Left ventricle myocardium inferior (tissue), 1 donor: Measurements from ENCODE around the gene SGSH. TPM values are rescaled to one million over a fixed set of nuclear protein-coding genes. Genes with fewer than 3 reads are reported as not detected.

ENCODE experiments used
- DNase-seq: peaks from one replicate; pipeline ENCODE4 v3.0.0-alpha.2; 2020
- H3K27ac ChIP-seq: fragments of 200-600 bp; replicated peaks from 2 replicates; pipeline ENCODE4 v1.8.0; 2021
- H3K27me3 ChIP-seq: fragments of 200-600 bp; 2 replicates; pipeline ENCODE4 v1.8.0; 2021; ENCODE audit warnings: low read depth
- H3K36me3 ChIP-seq: fragments of 200-600 bp; 2 replicates; pipeline ENCODE4 v1.8.0; 2021
- H3K4me1 ChIP-seq: fragments of 200-600 bp; 2 replicates; pipeline ENCODE4 v1.8.0; 2021
- H3K4me3 ChIP-seq: fragments of 200-600 bp; 2 replicates; pipeline ENCODE4 v1.8.0; 2021; ENCODE audit warnings: mild to moderate bottlenecking, moderate library complexity
- H3K9me3 ChIP-seq: fragments of 200-600 bp; replicated peaks from 2 replicates; pipeline ENCODE4 v1.8.0; 2021
- intact Hi-C: fragments of 100-400 bp; cut with micrococcal nuclease; formaldehyde crosslinking; loops from one replicate; pipeline ENCODE4 v1.11.0; 2022
- total RNA-seq: library from RNA; stranded (reverse); fragmentation: NEBNext Ultra II Directional; extraction: Animal tissue kit (Norgen Biotek cat#: 25700); gene quantifications from one replicate; pipeline ENCODE4 v1.2.1, GENCODE V29; 2021
- TF ChIP-seq, protein P1 (sequence below): fragments of 200-600 bp; IDR thresholded peaks from 2 replicates; pipeline ENCODE4 v1.8.0; 2021; ENCODE audit warnings: antibody characterized with exemption, mild to moderate bottlenecking, borderline replicate concordance
- donor health status: DM: no; HTN: yes; CAD: no; lungs with severe emphysema.

Gene SGSH
- total RNA-seq, 1 donor from 2014 or later: 10.9 TPM

DNA sequence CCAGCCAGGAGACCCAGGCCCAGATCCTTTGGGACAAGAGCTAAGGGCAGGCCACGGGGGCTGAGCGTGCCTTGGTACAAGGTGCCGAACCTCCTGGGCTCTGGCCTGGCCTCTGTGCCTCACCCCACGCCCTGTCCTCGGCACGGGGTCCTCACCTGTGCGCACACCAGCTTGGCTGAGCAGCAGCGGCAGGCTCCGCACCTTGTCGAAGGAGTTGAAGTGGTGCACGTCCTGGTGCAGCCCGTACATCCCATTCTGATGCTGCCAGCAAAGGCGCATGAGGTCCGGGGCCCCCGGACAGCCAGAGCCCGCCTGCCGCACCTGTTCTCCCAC lies 5.3 kb downstream of the SGSH start:
- Histone ChIP-seq H3K36me3 (peaks cover 64% of the 10 kb centered on the region), H3K4me1 (peaks cover 8% of the 10 kb centered on the region), H3K27ac (no peak overlapping the region), H3K27me3 (no peaks in the 10 kb centered on the region), H3K4me3 (no peak overlapping the region), H3K9me3 (no peaks in the 10 kb centered on the region)
- no peak for DNase-seq
- TF ChIP-seq, protein P1, sequence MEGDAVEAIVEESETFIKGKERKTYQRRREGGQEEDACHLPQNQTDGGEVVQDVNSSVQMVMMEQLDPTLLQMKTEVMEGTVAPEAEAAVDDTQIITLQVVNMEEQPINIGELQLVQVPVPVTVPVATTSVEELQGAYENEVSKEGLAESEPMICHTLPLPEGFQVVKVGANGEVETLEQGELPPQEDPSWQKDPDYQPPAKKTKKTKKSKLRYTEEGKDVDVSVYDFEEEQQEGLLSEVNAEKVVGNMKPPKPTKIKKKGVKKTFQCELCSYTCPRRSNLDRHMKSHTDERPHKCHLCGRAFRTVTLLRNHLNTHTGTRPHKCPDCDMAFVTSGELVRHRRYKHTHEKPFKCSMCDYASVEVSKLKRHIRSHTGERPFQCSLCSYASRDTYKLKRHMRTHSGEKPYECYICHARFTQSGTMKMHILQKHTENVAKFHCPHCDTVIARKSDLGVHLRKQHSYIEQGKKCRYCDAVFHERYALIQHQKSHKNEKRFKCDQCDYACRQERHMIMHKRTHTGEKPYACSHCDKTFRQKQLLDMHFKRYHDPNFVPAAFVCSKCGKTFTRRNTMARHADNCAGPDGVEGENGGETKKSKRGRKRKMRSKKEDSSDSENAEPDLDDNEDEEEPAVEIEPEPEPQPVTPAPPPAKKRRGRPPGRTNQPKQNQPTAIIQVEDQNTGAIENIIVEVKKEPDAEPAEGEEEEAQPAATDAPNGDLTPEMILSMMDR: no peak
- intact Hi-C loops: no loop called here

DNA sequence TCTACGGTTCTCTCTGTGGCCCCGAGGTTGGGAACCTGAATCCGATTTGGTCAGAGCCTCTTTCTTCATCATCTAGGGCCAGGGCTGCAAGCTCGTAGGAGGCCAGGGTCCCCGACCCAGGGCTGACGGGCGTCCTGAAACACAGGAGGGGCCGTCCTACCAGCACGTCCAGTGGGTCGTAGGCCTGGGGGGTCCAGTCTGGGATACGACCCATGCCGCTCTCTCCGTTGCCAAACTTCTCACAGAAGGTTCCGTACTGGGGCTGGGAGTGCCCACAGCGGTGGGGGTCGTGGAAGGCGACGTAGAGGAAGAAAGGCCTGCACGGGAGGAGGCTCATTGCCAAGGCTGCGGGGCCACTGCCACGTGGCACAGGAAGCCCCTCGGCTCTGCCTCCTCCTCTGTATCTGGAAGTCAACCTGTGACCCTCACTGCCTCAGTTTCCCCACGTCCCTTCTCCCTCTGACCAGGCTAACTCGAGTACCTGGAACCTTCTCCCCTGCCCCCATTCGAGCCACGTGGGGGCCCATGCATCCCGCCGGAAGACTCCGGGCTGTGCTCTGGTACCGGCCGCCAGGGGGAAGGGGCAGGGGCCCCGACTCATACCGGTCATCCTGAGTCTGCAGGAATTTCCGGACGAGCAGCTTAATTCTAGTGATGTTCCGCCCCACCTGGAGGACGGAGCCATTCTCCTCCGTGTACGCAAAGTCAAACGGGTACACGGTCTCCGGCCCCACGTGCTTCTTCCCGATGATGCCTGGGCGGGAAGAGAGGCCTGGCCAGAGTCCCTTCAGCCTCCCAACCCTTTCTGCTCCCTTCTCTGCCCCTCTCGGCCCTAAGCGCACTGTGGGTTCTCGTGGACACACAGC lies 5.9 kb downstream of the SGSH start:
- intact Hi-C loops: no loop called here
- TF ChIP-seq, protein P1: no peak
- Histone ChIP-seq H3K9me3 (no peaks in the 10 kb centered on the region), H3K4me1 (peaks cover 2% of the 10 kb centered on the region), H3K27ac (no peak overlapping the region), H3K36me3 (peaks cover 70% of the 10 kb centered on the region), H3K27me3 (no peaks in the 10 kb centered on the region), H3K4me3 (no peak overlapping the region)
- DNase-seq: no peak

DNA sequence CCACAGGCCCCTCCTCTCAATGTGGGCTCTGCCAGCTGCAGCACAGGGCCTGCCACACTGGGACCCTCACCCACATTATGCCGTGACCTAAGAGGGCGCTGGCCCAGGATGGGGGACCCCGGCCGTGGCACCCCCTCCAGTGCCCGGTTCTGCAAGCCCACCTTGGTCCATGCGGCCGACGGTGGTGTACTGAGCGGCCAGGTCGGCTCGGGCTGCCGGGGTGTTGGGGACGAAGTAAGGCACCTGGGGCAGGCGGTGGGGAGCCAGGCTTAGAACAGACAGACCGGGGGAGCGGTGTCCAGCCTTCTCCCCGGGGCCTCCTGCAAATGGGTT lies 6.5 kb downstream of the SGSH start:
- TF ChIP-seq, protein P1: no peak
- no peaks in the 10 kb centered on the region for H3K9me3 ChIP-seq
- H3K4me3 ChIP-seq: no peak overlapping the region
- peaks cover 76% of the 10 kb centered on the region for H3K36me3 ChIP-seq
- no peaks in the 10 kb centered on the region for H3K4me1 ChIP-seq
- DNase-seq: no peak
- H3K27ac ChIP-seq: no peak overlapping the region
- intact Hi-C loops: no loop called here
- H3K27me3 ChIP-seq: no peaks in the 10 kb centered on the region

DNA sequence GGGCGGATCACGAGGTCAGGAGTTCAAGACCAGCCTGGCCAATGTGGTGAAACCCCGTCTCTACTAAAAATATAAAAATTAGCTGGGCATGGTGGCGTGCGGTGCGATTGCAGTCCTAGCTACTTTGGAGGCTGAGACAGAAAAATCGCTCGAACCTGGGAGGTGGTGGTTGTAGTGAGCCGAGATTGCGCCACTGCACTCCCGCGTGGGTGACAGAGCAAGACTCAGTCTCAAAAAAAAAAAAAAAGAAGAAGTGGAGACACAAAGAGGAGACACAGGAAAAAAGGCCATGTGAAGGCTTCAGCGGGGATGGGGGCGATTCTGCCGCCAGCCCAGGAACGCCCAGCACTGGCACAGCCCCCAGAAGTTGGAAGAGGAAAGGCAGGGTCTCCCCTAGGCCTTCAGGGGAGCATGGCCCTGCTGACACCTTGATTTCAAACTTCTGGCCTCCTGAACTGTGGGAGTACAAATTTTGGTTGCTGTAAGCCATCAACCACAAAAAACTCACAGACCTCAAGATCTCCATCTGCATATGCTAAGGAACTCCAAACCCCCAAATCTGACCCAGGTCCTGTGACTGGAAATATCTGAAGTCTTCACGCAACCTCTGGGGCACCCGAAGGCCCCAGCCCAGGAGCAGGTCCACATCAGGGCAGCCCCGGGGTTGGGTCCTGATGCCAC lies 7.0 kb downstream of the SGSH start:
- Histone ChIP-seq H3K36me3 (peaks cover 76% of the 10 kb centered on the region), H3K9me3 (no peaks in the 10 kb centered on the region), H3K27ac (no peak overlapping the region), H3K4me3 (no peak overlapping the region), H3K4me1 (no peaks in the 10 kb centered on the region), H3K27me3 (no peaks in the 10 kb centered on the region)
- DNase-seq: no peak
- TF ChIP-seq, protein P1: no peak
- intact Hi-C loops: no loop called here

DNA sequence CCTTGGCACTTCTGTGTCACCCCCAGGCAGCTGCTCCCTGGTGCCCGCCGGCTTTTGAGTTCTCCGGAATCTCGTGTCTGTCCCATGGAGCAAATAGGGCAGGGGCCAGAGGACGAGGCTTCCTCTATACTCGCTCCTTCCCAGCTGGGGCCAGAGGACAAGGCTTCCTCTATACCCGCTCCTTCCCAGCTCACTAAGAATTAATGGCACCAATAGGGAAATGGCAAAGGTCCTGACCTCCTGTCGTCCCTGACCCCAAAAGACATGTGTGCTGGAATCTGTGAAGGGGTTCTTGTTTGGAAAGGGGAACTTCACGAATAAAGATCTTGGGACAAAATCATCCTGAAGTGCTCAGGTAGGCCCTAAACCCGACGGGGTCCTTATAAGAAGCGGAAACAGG lies 7.6 kb downstream of the SGSH start:
- Histone ChIP-seq H3K27me3 (no peaks in the 10 kb centered on the region), H3K36me3 (peaks cover 76% of the 10 kb centered on the region), H3K27ac (no peak overlapping the region), H3K4me1 (no peaks in the 10 kb centered on the region), H3K4me3 (no peak overlapping the region), H3K9me3 (no peaks in the 10 kb centered on the region)
- intact Hi-C loops: no loop called here
- no peak for DNase-seq
- TF ChIP-seq, protein P1: no peak
